ENCODE measurements around the gene DNAH12. TPM values are rescaled to one million over a fixed set of nuclear protein-coding genes. Genes with fewer than 3 reads are reported as not detected.

DNAH12 gene
- total RNA-seq, 4 donors from 2014 or later = under 0.01 to 0.03 TPM; not detected in 2

GRCh38 chr3:57279685-57280084, 264.5 kb downstream of the DNAH12 start:
- 75 to 87% methylated on average over 5 of the region's 5 CpGs for WGBS, 2 donors
- intact Hi-C loops (cut with DNase I) = no loop called here
- Histone ChIP-seq H3K27me3 (no peaks in the 10 kb centered on the region), H3K4me1 (no peaks in the 10 kb centered on the region), H3K36me3 (peaks cover 0 to 9% (median 0%) of the 10 kb centered on the region in 3 donors), H3K4me3 (no peak overlapping the region), H3K9me3 (peaks cover 0 to 4% (median 0%) of the 10 kb centered on the region in 3 donors), H3K27ac (no peak overlapping the region)
- TF ChIP-seq CTCF (IDR thresholded peaks at IDR 0.05) = no peak
- TF ChIP-seq POLR2A (IDR thresholded peaks at IDR 0.05) = no peak
- no peak for DNase-seq

DNA sequence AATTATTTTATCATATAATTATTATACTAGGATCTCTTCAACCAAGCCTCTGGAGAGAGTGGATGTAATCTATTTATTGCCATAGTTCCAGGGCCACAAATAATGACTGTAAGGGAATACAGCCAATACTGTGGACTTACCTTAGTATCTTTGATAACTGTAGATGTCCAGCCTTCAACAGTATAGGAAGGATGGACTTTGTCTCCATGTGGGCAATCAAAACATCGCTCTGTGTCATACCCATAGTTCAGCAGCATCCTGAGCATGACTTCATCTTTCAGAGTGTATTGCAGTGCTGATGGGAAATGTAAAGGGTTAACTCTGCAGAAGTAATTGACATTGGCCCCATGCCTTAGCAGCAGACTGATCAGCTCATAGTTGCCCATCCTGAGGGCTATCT, 265.9 kb downstream of the DNAH12 start:
- no peaks in the 10 kb centered on the region for H3K27me3 ChIP-seq
- no peaks in the 10 kb centered on the region for H3K4me1 ChIP-seq
- no peak overlapping the region for H3K27ac ChIP-seq
- WGBS, 2 donors = 83 to 88% methylated on average over 1 of the region's 1 CpG
- TF ChIP-seq CTCF (IDR thresholded peaks at IDR 0.05) = no peak
- TF ChIP-seq POLR2A (IDR thresholded peaks at IDR 0.05) = no peak
- H3K4me3 ChIP-seq = no peak overlapping the region
- H3K36me3 ChIP-seq = peaks cover 0 to 22% (median 0%) of the 10 kb centered on the region in 3 donors
- peaks cover 0 to 4% (median 0%) of the 10 kb centered on the region in 3 donors for H3K9me3 ChIP-seq
- DNase-seq = no peak
- intact Hi-C loops (cut with DNase I) = no loop called here

DNA sequence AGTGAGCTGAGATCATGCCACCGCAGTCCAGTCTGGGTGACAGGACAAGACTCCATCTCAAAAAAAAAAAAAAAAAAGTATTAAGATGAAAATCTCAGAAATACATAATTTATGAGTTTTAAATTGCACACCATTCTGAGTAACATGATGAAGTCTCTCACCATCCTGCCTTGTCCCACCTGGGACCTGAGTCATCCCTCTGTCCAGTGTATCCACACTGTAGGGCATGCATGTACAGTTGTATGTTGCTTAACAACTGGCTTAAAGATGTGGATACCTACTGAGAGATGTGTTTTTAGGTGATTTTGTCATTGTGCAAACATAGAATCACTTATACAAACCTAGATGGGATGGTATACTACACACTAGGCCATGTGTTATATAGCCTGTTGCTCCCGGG, 268.8 kb downstream of the DNAH12 start:
- TF ChIP-seq POLR2A (IDR thresholded peaks at IDR 0.05) (no peak), CTCF (IDR thresholded peaks at IDR 0.05) (no peak)

GRCh38 chr3:57274845-57275244, 269.3 kb downstream of the DNAH12 start:
- Histone ChIP-seq H3K4me1 (no peaks in the 10 kb centered on the region), H3K36me3 (peaks cover 0 to 55% (median 0%) of the 10 kb centered on the region in 3 donors), H3K27ac (no peak overlapping the region), H3K4me3 (no peak overlapping the region), H3K9me3 (peaks cover 0 to 4% (median 0%) of the 10 kb centered on the region in 3 donors), H3K27me3 (no peaks in the 10 kb centered on the region)
- intact Hi-C loops (cut with DNase I) = no loop called here
- no peak for DNase-seq
- 89 to 96% methylated on average over 4 to 6 of the region's 6 CpGs for WGBS, 2 donors
- TF ChIP-seq POLR2A (IDR thresholded peaks at IDR 0.05) = no peak
- TF ChIP-seq CTCF (IDR thresholded peaks at IDR 0.05) = no peak

More for the DNA sequence above, 268.8 kb downstream of the DNAH12 start:
- Histone ChIP-seq H3K27me3 (no peaks in the 10 kb centered on the region), H3K9me3 (peaks cover 0 to 4% (median 0%) of the 10 kb centered on the region in 3 donors), H3K4me3 (no peak overlapping the region), H3K27ac (no peak overlapping the region), H3K4me1 (no peaks in the 10 kb centered on the region), H3K36me3 (peaks cover 0 to 50% (median 0%) of the 10 kb centered on the region in 3 donors)
- no peak for DNase-seq
- 96 to 98% methylated on average over 2 of the region's 2 CpGs for WGBS, 2 donors
- intact Hi-C loops (cut with DNase I) = no loop called here

- H3K36me3 ChIP-seq = peaks cover 0 to 99% (median 20%) of the 10 kb centered on the region in 3 donors
- TF ChIP-seq POLR2A (IDR thresholded peaks at IDR 0.05) (no peak), CTCF (IDR thresholded peaks at IDR 0.05) (no peak)
- no peak overlapping the region for H3K4me3 ChIP-seq
- intact Hi-C loops (cut with DNase I) = no loop called here
- no peak overlapping the region for H3K27ac ChIP-seq
- no peaks in the 10 kb centered on the region for H3K9me3 ChIP-seq
- WGBS, 2 donors = 74 to 90% methylated on average over 1 of the region's 1 CpG
- no peaks in the 10 kb centered on the region for H3K27me3 ChIP-seq
- H3K4me1 ChIP-seq = no peaks in the 10 kb centered on the region
- DNase-seq = no peak
Measured at GRCh38 chr3:57268416-57268815, 275.7 kb downstream of the DNAH12 start.

All from esophagus squamous epithelium (tissue), 5 donors.